Adrenal gland (tissue), 12 donors: ENCODE data around the gene PUM2. TPM values are rescaled to one million over a fixed set of nuclear protein-coding genes. Genes with fewer than 3 reads are reported as not detected.
A peak's percentile ranks its signal among the peaks of the same experiment; 100 is the strongest.

Source experiments
- DNase-seq, 7 donors: peaks; one replicate each; pipeline ENCODE4 v3.0.0-alpha.2; 2019 to 2020
- H3K27ac ChIP-seq, 5 donors: fragments of 200-600 bp; sonication (generic) in 4 of 5; 1 replicate in 3 of 5; 2 replicates in 2 of 5; pipeline versions ENCODE4 v1.5.1 to v1.8.0; 2016 to 2020; ENCODE audit warnings: mild to moderate bottlenecking in 1 of 5
- H3K27me3 ChIP-seq: fragments of 200-600 bp; 2 replicates; pipeline ENCODE4 v1.8.0; 2021
- H3K36me3 ChIP-seq, 2 donors: fragments of 200-600 bp; replicated peaks in 1 of 2; 1 replicate in 1 of 2; 2 replicates in 1 of 2; pipeline versions ENCODE4 v1.5.1 to v1.8.0; 2018 to 2022
- H3K4me1 ChIP-seq, 2 donors: fragments of 200-600 bp; replicated peaks in 1 of 2; 1 replicate in 1 of 2; 2 replicates in 1 of 2; pipeline versions ENCODE4 v1.5.1 to v1.8.0; 2018 to 2021
- H3K4me3 ChIP-seq, 4 donors: fragments of 200-600 bp; sonication (generic) in 3 of 4; one replicate each; pipeline ENCODE4 v1.5.1; 2016 to 2018
- H3K9me3 ChIP-seq, 3 donors: fragments of 200-600 bp; sonication (generic) in 1 of 3; replicated peaks in 1 of 3; 1 replicate in 2 of 3; 2 replicates in 1 of 3; pipeline versions ENCODE4 v1.5.1 to v1.8.0; 2016 to 2021
- POLR2A ChIP-seq, 2 donors: fragments of 450-650 bp; IDR thresholded peaks; one replicate each; pipeline ENCODE4 v1.6.1; 2017; ENCODE audit warnings: antibody characterized with exemption in 2 of 2, mild to moderate bottlenecking in 2 of 2, moderate library complexity in 1 of 2
- WGBS, 4 donors: extraction: QIAGEN DNeasy Blood & Tissue Kit in 2 of 4; methylation state at CpG; one replicate each; pipeline versions ENCODE4 v1.1.5 to v1.1.7; 2013 to 2017; 5-methylcytosine and 5-hydroxymethylcytosine counted together
- intact Hi-C, 2 donors: fragments of 100-400 bp; cut with DNase I; formaldehyde crosslinking; loops; one replicate each; pipeline versions ENCODE4 v1.14.1 to v1.15.0; 2022 to 2023
- polyA plus RNA-seq, 3 donors: library from polyadenylated mRNA; stranded (reverse); fragments of 200-250 nt in 2 of 3; fragments of 350-450 nt in 1 of 3; fragmentation: Illumina TruSeq in 1 of 3; extraction: RNeasy Lipid Tissue Mini Kit (QIAGEN cat#74804) in 1 of 3; gene quantifications; one replicate each; pipeline ENCODE4 v1.2.3, GENCODE V29; 2013 to 2014
- total RNA-seq, 9 donors: library from RNA; depleted of rRNA in 4 of 9; stranded (reverse); fragments of >200 nt in 4 of 9; fragments of 120-200 nt in 1 of 9; fragmentation: NEBNext Ultra II Directional in 1 of 9; extraction: Animal tissue kit (Norgen Biotek cat#: 25700) in 1 of 9; gene quantifications; one replicate each; pipeline versions ENCODE4 v1.1.0 to v1.2.4, GENCODE V29; 2013 to 2023
- TF ChIP-seq, protein P1 (sequence below), 6 experiments: fragments of 450-650 bp in 4 of 6; fragments of 200-600 bp in 2 of 6; sonication (generic) in 1 of 6; IDR thresholded peaks; 1 replicate in 5 of 6; 2 replicates in 1 of 6; pipeline versions ENCODE4 v1.5.1 to v1.8.0; 2016 to 2021; ENCODE audit warnings: antibody characterized with exemption in 6 of 6, mild to moderate bottlenecking in 2 of 6, moderate library complexity in 1 of 6
- donor health status: healthy with polysubstance abuse.
- donor health status: Bipolar disorder and iron deficiency.
- donor health status: DM: yes; HTN: yes; CAD: no.
- donor health status: DM: no; HTN: no; CAD: no.
- donor health status: DM: no; HTN: no; CAD: no.
- donor health status: DM: yes; HTN: yes; CAD: no.

The PUM2 gene
- total and polyA plus RNA-seq, 12 donors: 25.5 to 105 (median 53.3) TPM

GRCh38 chr2:20326163-20326780 lies 24.4 kb downstream of the PUM2 start:
- H3K4me1 ChIP-seq: peaks cover 22 to 47% of the 10 kb centered on the region in 2 donors
- H3K4me3 ChIP-seq: no peak overlapping the region
- TF ChIP-seq, protein P1, sequence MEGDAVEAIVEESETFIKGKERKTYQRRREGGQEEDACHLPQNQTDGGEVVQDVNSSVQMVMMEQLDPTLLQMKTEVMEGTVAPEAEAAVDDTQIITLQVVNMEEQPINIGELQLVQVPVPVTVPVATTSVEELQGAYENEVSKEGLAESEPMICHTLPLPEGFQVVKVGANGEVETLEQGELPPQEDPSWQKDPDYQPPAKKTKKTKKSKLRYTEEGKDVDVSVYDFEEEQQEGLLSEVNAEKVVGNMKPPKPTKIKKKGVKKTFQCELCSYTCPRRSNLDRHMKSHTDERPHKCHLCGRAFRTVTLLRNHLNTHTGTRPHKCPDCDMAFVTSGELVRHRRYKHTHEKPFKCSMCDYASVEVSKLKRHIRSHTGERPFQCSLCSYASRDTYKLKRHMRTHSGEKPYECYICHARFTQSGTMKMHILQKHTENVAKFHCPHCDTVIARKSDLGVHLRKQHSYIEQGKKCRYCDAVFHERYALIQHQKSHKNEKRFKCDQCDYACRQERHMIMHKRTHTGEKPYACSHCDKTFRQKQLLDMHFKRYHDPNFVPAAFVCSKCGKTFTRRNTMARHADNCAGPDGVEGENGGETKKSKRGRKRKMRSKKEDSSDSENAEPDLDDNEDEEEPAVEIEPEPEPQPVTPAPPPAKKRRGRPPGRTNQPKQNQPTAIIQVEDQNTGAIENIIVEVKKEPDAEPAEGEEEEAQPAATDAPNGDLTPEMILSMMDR (IDR thresholded peaks at IDR 0.05): peak; percentile 35 to 69 (median 58)
- no peak for TF ChIP-seq POLR2A (IDR thresholded peaks at IDR 0.05)
- no peak overlapping the region for H3K27ac ChIP-seq
- intact Hi-C loops: no loop called here
- peaks cover 0 to 5% of the 10 kb centered on the region in 2 donors for H3K36me3 ChIP-seq
- H3K27me3 ChIP-seq: no peaks in the 10 kb centered on the region
- peak; percentile 31 to 84 (median 62) for DNase-seq
- WGBS, 4 donors: 51 to 60% (median 55%) methylated on average over 4 of the region's 4 CpGs
- H3K9me3 ChIP-seq: no peaks in the 10 kb centered on the region

DNA sequence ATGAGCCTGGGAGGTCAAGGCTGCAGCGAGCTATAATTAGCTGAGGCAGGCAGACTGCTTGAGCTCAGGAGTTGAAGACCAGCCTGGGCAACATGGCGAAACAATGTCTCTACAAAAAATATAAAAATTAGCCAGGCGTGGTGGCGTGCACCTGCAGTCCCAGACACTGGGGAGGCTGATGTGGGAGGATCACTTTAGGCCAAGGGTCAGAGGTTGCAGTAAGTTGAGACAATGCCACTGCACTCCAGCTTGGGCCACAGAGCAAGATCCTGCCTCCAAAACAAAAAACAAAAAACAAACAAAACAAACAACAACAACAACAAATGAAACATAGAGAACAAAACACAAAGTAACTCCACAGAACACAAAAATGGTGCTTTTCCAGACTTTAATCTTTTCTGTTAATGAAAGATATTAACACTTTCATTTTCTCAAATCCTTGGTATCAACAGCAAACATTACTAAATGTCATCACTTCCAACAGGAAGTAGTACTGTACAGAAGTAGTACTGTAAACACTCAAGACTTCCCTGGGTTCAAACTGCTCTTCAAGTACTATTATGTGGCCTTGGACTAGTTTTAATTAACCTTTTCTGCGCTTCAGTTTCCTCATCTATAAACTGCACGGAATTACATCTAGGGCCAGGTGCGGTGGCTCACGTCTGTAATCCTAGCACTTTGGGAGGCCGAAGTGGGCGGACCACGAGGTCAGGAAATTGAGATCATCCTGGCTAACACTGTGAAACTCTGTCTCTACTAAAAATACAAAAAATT lies 27.9 kb downstream of the PUM2 start:
- intact Hi-C loops: no loop called here
- TF ChIP-seq, protein P1 (IDR thresholded peaks at IDR 0.05): no peak
- no peak for TF ChIP-seq POLR2A (IDR thresholded peaks at IDR 0.05)
- no peak for DNase-seq
- Histone ChIP-seq H3K4me1 (peaks cover 11 to 38% of the 10 kb centered on the region in 2 donors), H3K9me3 (no peaks in the 10 kb centered on the region), H3K4me3 (no peak overlapping the region), H3K27me3 (no peaks in the 10 kb centered on the region), H3K36me3 (peaks cover 0 to 13% of the 10 kb centered on the region in 2 donors), H3K27ac (no peak overlapping the region)
- WGBS, 4 donors: 90 to 97% (median 91%) methylated on average over 11 of the region's 11 CpGs

DNA sequence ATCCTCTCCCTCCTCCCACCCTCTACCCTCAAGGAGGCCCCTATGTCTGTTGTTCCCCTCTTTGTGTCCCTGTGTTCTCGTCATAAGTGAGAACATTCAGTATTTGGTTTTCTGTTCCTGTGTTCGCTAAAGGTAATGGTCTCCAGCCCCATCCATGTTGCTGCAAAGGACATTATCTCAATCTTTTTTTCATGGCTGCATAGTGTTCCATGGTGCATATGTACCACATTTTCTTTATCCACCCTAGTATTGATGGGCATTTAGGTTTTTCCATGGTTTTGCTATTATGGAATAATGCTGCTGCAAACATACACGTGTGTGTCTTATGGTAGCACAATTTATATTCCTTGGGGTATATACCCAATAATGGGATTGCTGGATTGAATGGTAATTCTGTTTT lies 33.0 kb downstream of the PUM2 start:
- DNase-seq: no peak
- Histone ChIP-seq H3K27me3 (no peaks in the 10 kb centered on the region), H3K9me3 (no peaks in the 10 kb centered on the region), H3K4me1 (peaks cover 0 to 6% of the 10 kb centered on the region in 2 donors), H3K4me3 (no peak overlapping the region), H3K27ac (no peak overlapping the region), H3K36me3 (peaks cover 0 to 35% of the 10 kb centered on the region in 2 donors)
- TF ChIP-seq, protein P1 (IDR thresholded peaks at IDR 0.05): no peak
- TF ChIP-seq POLR2A (IDR thresholded peaks at IDR 0.05): no peak
- intact Hi-C loops: loop anchor here in 1 of 2 donors (10.0 kb wide), 1 partner anchor 73 kb away; no protein-coding TSS in a partner anchor
- WGBS, 4 donors: 97 to 100% (median 98%) methylated on average over 3 of the region's 3 CpGs

DNA sequence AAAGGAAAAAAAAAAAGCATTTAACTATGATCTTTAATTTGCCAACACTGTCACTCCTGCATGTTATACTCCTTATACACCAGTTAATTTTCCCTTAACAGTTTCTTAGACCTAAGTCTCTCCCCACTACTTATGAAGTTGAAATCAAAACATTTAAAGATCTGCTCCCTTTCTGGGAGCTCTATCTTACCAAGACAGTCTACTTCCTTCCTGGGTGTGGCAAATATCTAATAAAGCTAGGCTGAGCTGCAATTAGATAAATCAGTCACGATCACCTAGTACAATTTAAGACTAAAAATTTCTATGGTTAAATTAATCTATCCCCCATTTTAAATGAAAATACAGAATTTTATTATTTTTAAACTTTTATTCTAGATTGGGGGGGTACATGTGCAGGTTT lies 33.4 kb downstream of the PUM2 start:
- Histone ChIP-seq H3K4me1 (peaks cover 0 to 6% of the 10 kb centered on the region in 2 donors), H3K9me3 (no peaks in the 10 kb centered on the region), H3K36me3 (peaks cover 0 to 34% of the 10 kb centered on the region in 2 donors), H3K27me3 (no peaks in the 10 kb centered on the region), H3K27ac (no peak overlapping the region), H3K4me3 (no peak overlapping the region)
- WGBS, 4 donors: 73 to 84% (median 76%) methylated on average over 1 of the region's 1 CpG
- DNase-seq: no peak
- intact Hi-C loops: loop anchor here in 1 of 2 donors (10.0 kb wide), 1 partner anchor 72 kb away; no protein-coding TSS in a partner anchor
- TF ChIP-seq, protein P1 (IDR thresholded peaks at IDR 0.05): no peak
- TF ChIP-seq POLR2A (IDR thresholded peaks at IDR 0.05): no peak
